H1 (cell line): ENCODE data around the gene SH3PXD2B.

ENCODE experiments used
- ASH2L ChIP-seq: fragments of 200-600, 300-600 bp; sonication (generic); IDR thresholded peaks from one replicate; pipeline ENCODE4 v1.7.1; 2017; ENCODE audit warnings: low read length
- CBX5 ChIP-seq: fragments of 300-800, 300-1000 bp; sonication (generic); IDR thresholded peaks from 2 replicates; pipeline ENCODE4 v1.7.1; 2016; ENCODE audit warnings: antibody characterized with exemption, low read length, low read depth
- CREB1 ChIP-seq: IDR thresholded peaks from 2 replicates; pipeline ENCODE4 v1.6.1; 2012; ENCODE audit warnings: inconsistent platforms
- EZH2 ChIP-seq: fragments of 200-600 bp; sonication (generic); IDR thresholded peaks from 2 replicates; pipeline ENCODE4 v1.7.1; 2012; ENCODE audit warnings: low read depth, mild to moderate bottlenecking, moderate library complexity, low read length, inconsistent platforms; ENCODE audit not compliant: severe bottlenecking
- POLR2A ChIP-seq, 2 experiments: IDR thresholded peaks; 1 replicate in 1 of 2; 2 replicates in 1 of 2; pipeline ENCODE4 v1.6.1; 2011; ENCODE audit warnings: low read depth in 2 of 2, low read length in 2 of 2, mild to moderate bottlenecking in 2 of 2; ENCODE audit errors: control extremely low read depth in 1 of 2
- POLR2AphosphoS5 ChIP-seq: IDR thresholded peaks from 2 replicates; pipeline ENCODE4 v1.6.1; 2011; ENCODE audit warnings: low read depth, low read length
- SP1 ChIP-seq: IDR thresholded peaks from 2 replicates; pipeline ENCODE4 v1.6.1; 2011; ENCODE audit warnings: low read depth, low read length
- SP4 ChIP-seq: IDR thresholded peaks from 2 replicates; pipeline ENCODE4 v1.6.1; 2012; ENCODE audit warnings: low read length, inconsistent platforms
- SUZ12 ChIP-seq: fragments of 200-600 bp; sonication (generic); IDR thresholded peaks from 2 replicates; pipeline ENCODE4 v1.6.1; 2012; ENCODE audit warnings: mild to moderate bottlenecking, inconsistent platforms, low read length, moderate library complexity, mixed read lengths
- TAF1 ChIP-seq: IDR thresholded peaks from 2 replicates; pipeline ENCODE4 v1.6.1; 2011; ENCODE audit warnings: mild to moderate bottlenecking, low read depth, low read length
- TBP ChIP-seq: IDR thresholded peaks from 2 replicates; pipeline ENCODE4 v1.6.1; 2011; ENCODE audit warnings: low read depth, low read length, improper control_type of control experiment
- TF ChIP-seq, protein P1 (sequence below), 3 experiments: IDR thresholded peaks; 1 replicate in 2 of 3; 2 replicates in 1 of 3; pipeline versions ENCODE4 v1.5.1 to v1.6.1; 2011; ENCODE audit warnings: low read length in 3 of 3, mild to moderate bottlenecking in 3 of 3, inconsistent platforms in 2 of 3, low read depth in 1 of 3, moderate library complexity in 1 of 3; ENCODE audit not compliant: insufficient read depth in 1 of 3; ENCODE audit errors: control extremely low read depth in 1 of 3

DNA sequence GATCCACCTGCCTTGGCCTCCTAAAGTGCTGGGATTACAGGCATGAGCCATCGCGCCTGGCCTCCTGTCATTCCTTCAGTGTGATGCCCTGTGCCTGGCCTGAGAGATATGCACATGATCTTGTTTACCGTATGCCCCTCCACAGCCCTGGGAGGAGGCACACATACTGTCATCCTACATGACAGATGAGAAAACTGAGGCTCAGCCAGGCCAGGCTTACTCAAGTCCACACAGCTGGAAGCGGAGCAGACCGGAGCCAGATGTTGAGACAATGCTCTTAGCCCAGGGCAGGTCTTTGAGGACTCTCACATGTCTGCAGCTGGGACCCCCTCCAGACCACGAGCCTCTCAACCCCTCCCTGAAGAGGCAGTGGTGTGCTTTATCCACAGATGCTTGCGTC lies 38.7 kb upstream of the SH3PXD2B start:
- TF ChIP-seq, protein P1, sequence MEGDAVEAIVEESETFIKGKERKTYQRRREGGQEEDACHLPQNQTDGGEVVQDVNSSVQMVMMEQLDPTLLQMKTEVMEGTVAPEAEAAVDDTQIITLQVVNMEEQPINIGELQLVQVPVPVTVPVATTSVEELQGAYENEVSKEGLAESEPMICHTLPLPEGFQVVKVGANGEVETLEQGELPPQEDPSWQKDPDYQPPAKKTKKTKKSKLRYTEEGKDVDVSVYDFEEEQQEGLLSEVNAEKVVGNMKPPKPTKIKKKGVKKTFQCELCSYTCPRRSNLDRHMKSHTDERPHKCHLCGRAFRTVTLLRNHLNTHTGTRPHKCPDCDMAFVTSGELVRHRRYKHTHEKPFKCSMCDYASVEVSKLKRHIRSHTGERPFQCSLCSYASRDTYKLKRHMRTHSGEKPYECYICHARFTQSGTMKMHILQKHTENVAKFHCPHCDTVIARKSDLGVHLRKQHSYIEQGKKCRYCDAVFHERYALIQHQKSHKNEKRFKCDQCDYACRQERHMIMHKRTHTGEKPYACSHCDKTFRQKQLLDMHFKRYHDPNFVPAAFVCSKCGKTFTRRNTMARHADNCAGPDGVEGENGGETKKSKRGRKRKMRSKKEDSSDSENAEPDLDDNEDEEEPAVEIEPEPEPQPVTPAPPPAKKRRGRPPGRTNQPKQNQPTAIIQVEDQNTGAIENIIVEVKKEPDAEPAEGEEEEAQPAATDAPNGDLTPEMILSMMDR (IDR thresholded peaks at IDR 0.05; ENCODE audit: control extremely low read depth in 1 of 3, insufficient read depth in 1 of 3, low read depth in 1 of 3, low read length in 3 of 3): no peak
- TF ChIP-seq EZH2: no peak
- no peak for TF ChIP-seq CBX5
- TF ChIP-seq CREB1: no peak
- no peak for TF ChIP-seq POLR2AphosphoS5
- no peak for TF ChIP-seq SUZ12
- no peak for TF ChIP-seq POLR2A (IDR thresholded peaks at IDR 0.05; ENCODE audit: control extremely low read depth in 1 of 2, low read depth in 2 of 2, low read length in 2 of 2)
- TF ChIP-seq TAF1: no peak
- TF ChIP-seq SP4: no peak
- TF ChIP-seq TBP: no peak
- no peak for TF ChIP-seq ASH2L
- TF ChIP-seq SP1: no peak
